Activated T-helper 9 cell treated with anti-CD3 and anti-CD28 coated beads, Interleukin-2, amount 50 U/mL, for 16 hours (primary cell): ENCODE data around the gene LCE4A.

Source experiments
- DNase-seq: peaks from one replicate; pipeline ENCODE4 v3.0.0-alpha.2; 2020; ENCODE audit warnings: low read depth

Gene LCE4A

GRCh38 chr1:152745765-152746444, 37.9 kb downstream of the LCE4A start:
- no peak for DNase-seq

GRCh38 chr1:152747831-152748230, 39.9 kb downstream of the LCE4A start:
- DNase-seq: no peak

- DNase-seq: no peak
Measured at GRCh38 chr1:152752225-152752624, 44.3 kb downstream of the LCE4A start.

GRCh38 chr1:152753586-152753985, 45.6 kb downstream of the LCE4A start:
- DNase-seq: no peak

DNA sequence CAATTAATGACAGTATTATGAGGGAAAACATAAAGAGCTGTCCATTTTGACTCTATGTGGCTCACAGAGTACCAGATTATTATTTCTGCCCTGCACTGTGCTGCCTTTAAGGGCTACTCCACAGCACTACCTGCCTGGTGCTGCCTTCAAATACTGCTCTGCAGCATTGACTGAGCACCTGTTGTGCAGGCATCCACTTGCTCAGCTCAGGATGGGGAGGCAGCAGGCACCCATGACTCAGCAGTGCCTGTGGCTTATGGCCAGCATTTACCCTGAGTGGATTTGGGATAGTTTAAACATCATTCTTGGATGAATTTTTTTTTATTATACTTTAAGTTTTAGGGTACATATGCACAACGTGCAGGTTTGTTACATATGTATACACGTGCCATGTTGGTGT, 48.9 kb downstream of the LCE4A start:
- no peak for DNase-seq

DNA sequence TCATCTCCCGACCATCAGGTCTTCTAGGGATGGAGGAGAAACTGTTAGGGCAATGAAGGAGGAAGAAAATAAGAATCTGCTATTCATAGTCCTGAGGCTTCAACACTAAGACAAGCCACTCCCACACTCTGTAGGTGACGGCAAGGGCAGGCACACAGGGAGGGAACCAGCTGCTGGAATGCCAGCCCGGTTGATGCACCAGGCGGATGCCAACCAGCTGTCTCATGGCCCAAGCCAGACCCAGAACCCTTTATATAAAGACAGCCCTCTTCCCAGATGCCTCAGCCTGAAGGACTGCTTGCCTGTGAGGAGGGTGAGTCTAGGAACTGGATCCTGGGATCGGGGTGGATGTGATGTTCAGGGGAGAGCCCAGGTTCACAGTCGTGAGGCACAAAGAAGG, 49.8 kb downstream of the LCE4A start, which contains the start of gene KPRP:
Gene KPRP (plus strand): TSS at position 279 of the 400 bp plus-strand sequence. CDS start 1,564 bp downstream, outside the sequence.
- no peak for DNase-seq

- DNase-seq: no peak
Measured at GRCh38 chr1:152758636-152759035, 50.7 kb downstream of the LCE4A start.
